Endothelial cell of umbilical vein (primary cell): Measurements from ENCODE around the gene TMEM120B. TPM values are rescaled to one million over a fixed set of nuclear protein-coding genes. Genes with fewer than 3 reads are reported as not detected.
"Not testable (repeated sequence)": the region's sequence is repeated elsewhere in the genome, so short reads cannot be mapped to it uniquely, and the experiment has no call there.

Source experiments
- BruUV-seq: library from RNA; stranded (reverse); fragments of 400-500 nt; replicated peaks from 2 replicates; lab custom pipeline; 2021; lab: Mats Ljungman, UMichigan
- CTCF ChIA-PET: fragments of 300-600, 350-600 bp; sonication (Branson Sonifier 250); formaldehyde crosslinking; loops from one replicate; lab custom pipeline; 2021; ENCODE audit warnings: antibody characterized with exemption, inconsistent platforms; lab: Charles Lee
- POLR2A ChIA-PET: fragments of 300-600, 350-600 bp; sonication (Branson Sonifier 250); formaldehyde crosslinking; loops from one replicate; lab custom pipeline; 2021; ENCODE audit warnings: antibody characterized with exemption, inconsistent platforms; lab: Charles Lee
- DNase-seq: peaks from one replicate; pipeline ENCODE4 v3.0.0-alpha.2; 2011; ENCODE audit warnings: low read depth, low spot score
- FAIRE-seq: peaks from 2 replicates; lab custom pipeline; 2011; peaks lifted over from hg19 to GRCh38; lab: Jason Lieb, UNC
- H2AFZ ChIP-seq: 2 replicates; pipeline ENCODE4 v1.6.0; 2012; ENCODE audit warnings: low read depth, low read length, control low read depth, inconsistent platforms
- H3K27ac ChIP-seq: 2 replicates; pipeline ENCODE4 v1.5.1; 2011; ENCODE audit warnings: low read depth, mild to moderate bottlenecking, control low read depth, low read length, moderate library complexity; ENCODE audit not compliant: insufficient read depth
- H3K27me3 ChIP-seq, 2 experiments: 2 replicates each; pipeline versions ENCODE4 v1.6.0 to v1.6.1; 2011; ENCODE audit warnings: low read length in 2 of 2, mixed read lengths in 1 of 2; ENCODE audit not compliant: control insufficient read depth in 2 of 2, insufficient read depth in 2 of 2
- H3K36me3 ChIP-seq, 2 experiments: 2 replicates in 1 of 2; 3 replicates in 1 of 2; pipeline ENCODE4 v1.5.1; 2011; ENCODE audit warnings: low read length in 2 of 2, mild to moderate bottlenecking in 1 of 2, moderate library complexity in 1 of 2; ENCODE audit not compliant: control insufficient read depth in 2 of 2, insufficient read depth in 2 of 2; ENCODE audit errors: extremely low read depth in 1 of 2
- H3K4me1 ChIP-seq: 3 replicates; pipeline ENCODE4 v1.5.1; 2011; ENCODE audit warnings: mild to moderate bottlenecking, low read length; ENCODE audit not compliant: control insufficient read depth, insufficient read depth; ENCODE audit errors: extremely low read depth
- H3K4me2 ChIP-seq: 2 replicates; pipeline ENCODE4 v1.6.1; 2011; ENCODE audit warnings: low read length, control low read depth, mixed read lengths; ENCODE audit not compliant: insufficient read depth
- H3K4me3 ChIP-seq, 3 experiments: fragments of 200-600 bp in 1 of 3; sonication (generic), shearing (Covaris generic) in 1 of 3; replicated peaks in 1 of 3; 2 replicates each; pipeline ENCODE4 v1.5.1; 2011 to 2016; ENCODE audit warnings: control low read depth in 3 of 3, low read length in 3 of 3, mild to moderate bottlenecking in 2 of 3, inconsistent platforms in 1 of 3, low read depth in 1 of 3, moderate library complexity in 1 of 3; ENCODE audit not compliant: insufficient read depth in 1 of 3
- H3K79me2 ChIP-seq: 2 replicates; pipeline ENCODE4 v1.6.0; 2012; ENCODE audit warnings: low read length, inconsistent platforms; ENCODE audit not compliant: control insufficient read depth, insufficient read depth
- H3K9ac ChIP-seq: replicated peaks from 2 replicates; pipeline ENCODE3; 2011; ENCODE audit warnings: low read length, control low read depth; ENCODE audit not compliant: insufficient read depth; ENCODE audit errors: extremely low read depth
- H3K9me1 ChIP-seq: replicated peaks from 3 replicates; pipeline ENCODE4 v1.6.0; 2011; ENCODE audit warnings: mild to moderate bottlenecking, low read length; ENCODE audit not compliant: control insufficient read depth, insufficient read depth; ENCODE audit errors: extremely low read depth
- H3K9me3 ChIP-seq: replicated peaks from 2 replicates; pipeline ENCODE4 v1.5.1; 2012; ENCODE audit warnings: low read length, inconsistent platforms; ENCODE audit not compliant: control insufficient read depth, insufficient read depth
- H4K20me1 ChIP-seq: replicated peaks from 2 replicates; pipeline ENCODE3; 2011; ENCODE audit warnings: mild to moderate bottlenecking, low read length; ENCODE audit not compliant: control insufficient read depth, insufficient read depth; ENCODE audit errors: extremely low read depth
- GATA2 ChIP-seq: IDR thresholded peaks from 2 replicates; pipeline ENCODE4 v1.7.0; 2011; ENCODE audit warnings: low read depth, mild to moderate bottlenecking, moderate library complexity, mixed read lengths, low read length; ENCODE audit not compliant: insufficient read length, insufficient read depth
- dilution Hi-C: fragments of 300-500 bp; cut with MboI; formaldehyde crosslinking; loops from one replicate; pipeline ENCODE4 v1.15.0; 2019; ENCODE audit warnings: low sequenced_read_pairs; ENCODE audit not compliant: extremely low pct_ligation_motif_present
- intact Hi-C: fragments of 100-400 bp; cut with micrococcal nuclease; formaldehyde crosslinking; loops from one replicate; pipeline ENCODE4 v1.10.0; 2022
- polyA plus RNA-seq, 4 experiments: library from polyadenylated mRNA; depleted of rRNA in 3 of 4; stranded (reverse) in 3 of 4; unstranded in 1 of 4; fragments of >200 nt; gene quantifications; 2 replicates each; pipeline versions ENCODE4 v1.2.1 to v1.2.3, GENCODE V29; 2011 to 2012; ENCODE audit warnings: missing spikeins in 1 of 4
- total RNA-seq: library from RNA; stranded (reverse); gene quantifications from 2 replicates; pipeline ENCODE4 v1.2.3, GENCODE V29; 2021
- TF ChIP-seq, protein P1 (sequence below), 2 donors: IDR thresholded peaks; 1 replicate in 1 of 2; 2 replicates in 1 of 2; pipeline ENCODE4 v1.5.1; 2011; ENCODE audit warnings: low read length in 2 of 2, mild to moderate bottlenecking in 2 of 2, moderate library complexity in 2 of 2, control low read depth in 1 of 2, inconsistent platforms in 1 of 2, low read depth in 1 of 2; ENCODE audit not compliant: insufficient read depth in 1 of 2; ENCODE audit errors: extremely low read depth in 1 of 2

The TMEM120B gene
- total and polyA plus RNA-seq, 2 donors (not counting 3 experiments of a cell fraction or from before 2014, with no cell fraction given): 10.4 to 12.8 TPM

GRCh38 chr12:121697093-121697698 lies 15.4 kb upstream of the TMEM120B start:
- Histone ChIP-seq H3K9ac (no peak overlapping the region), H4K20me1 (no peaks in the 10 kb centered on the region), H3K79me2 (no peaks in the 10 kb centered on the region), H3K27me3 (peaks cover under 1 to 3% of the 10 kb centered on the region in 2 experiments), H3K9me1 (no peaks in the 10 kb centered on the region), H3K36me3 (no peaks in the 10 kb centered on the region), H2AFZ (no peak overlapping the region), H3K9me3 (no peaks in the 10 kb centered on the region), H3K4me1 (no peaks in the 10 kb centered on the region), H3K27ac (no peak overlapping the region), H3K4me2 (no peak overlapping the region), H3K4me3 (no peak overlapping the region)
- POLR2A ChIA-PET: interaction anchor here (0.7 kb wide), 1 partner anchor 92 kb away, joined by 3 read pairs; no protein-coding TSS in a partner anchor
- DNase-seq: peak; percentile 62
- intact Hi-C loops (loop anchor here (1.0 kb wide), 4 partner anchors 76 to 192 kb away; no protein-coding TSS in a partner anchor), dilution Hi-C loops (no loop called here)
- TF ChIP-seq, protein P1, sequence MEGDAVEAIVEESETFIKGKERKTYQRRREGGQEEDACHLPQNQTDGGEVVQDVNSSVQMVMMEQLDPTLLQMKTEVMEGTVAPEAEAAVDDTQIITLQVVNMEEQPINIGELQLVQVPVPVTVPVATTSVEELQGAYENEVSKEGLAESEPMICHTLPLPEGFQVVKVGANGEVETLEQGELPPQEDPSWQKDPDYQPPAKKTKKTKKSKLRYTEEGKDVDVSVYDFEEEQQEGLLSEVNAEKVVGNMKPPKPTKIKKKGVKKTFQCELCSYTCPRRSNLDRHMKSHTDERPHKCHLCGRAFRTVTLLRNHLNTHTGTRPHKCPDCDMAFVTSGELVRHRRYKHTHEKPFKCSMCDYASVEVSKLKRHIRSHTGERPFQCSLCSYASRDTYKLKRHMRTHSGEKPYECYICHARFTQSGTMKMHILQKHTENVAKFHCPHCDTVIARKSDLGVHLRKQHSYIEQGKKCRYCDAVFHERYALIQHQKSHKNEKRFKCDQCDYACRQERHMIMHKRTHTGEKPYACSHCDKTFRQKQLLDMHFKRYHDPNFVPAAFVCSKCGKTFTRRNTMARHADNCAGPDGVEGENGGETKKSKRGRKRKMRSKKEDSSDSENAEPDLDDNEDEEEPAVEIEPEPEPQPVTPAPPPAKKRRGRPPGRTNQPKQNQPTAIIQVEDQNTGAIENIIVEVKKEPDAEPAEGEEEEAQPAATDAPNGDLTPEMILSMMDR (IDR thresholded peaks at IDR 0.05; ENCODE audit: extremely low read depth in 1 of 2, insufficient read depth in 1 of 2, low read depth in 1 of 2, low read length in 2 of 2): peak in 1 of 2 donors; percentile 19
- TF ChIP-seq GATA2: no peak
- no TSS peak for BruUV-seq
- peak; percentile 72 for FAIRE-seq
- CTCF ChIA-PET: interaction anchor here (1.0 to 5.4 kb wide), 5 partner anchors 76 to 145 kb away, joined by 3 to 33 read pairs (median 14); partner anchors contain the start of gene RHOF

DNA sequence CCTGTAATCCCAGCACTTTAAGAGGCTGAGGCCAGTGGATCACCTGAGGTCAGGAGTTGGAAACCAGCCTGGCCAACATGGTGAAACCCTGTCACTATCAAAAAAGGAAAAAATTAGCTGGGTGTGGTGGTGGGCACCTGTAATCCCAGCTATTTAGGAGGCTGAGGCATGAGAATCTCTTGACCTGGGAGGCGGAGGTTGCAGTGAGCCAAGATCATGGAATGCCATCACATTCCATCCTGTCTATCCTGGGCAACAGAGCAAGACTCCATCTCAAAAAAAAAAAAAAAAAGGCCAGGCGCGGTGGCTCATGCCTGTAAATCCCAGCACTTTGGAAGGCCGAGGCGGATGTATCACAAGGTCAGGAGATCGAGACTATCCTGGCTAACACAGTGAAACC lies 14.7 kb upstream of the TMEM120B start:
- DNase-seq, dilution Hi-C loops, H4K20me1 ChIP-seq, H2AFZ ChIP-seq, H3K27ac ChIP-seq, H3K79me2 ChIP-seq, H3K36me3 ChIP-seq, FAIRE-seq, H3K9me1 ChIP-seq, BruUV-seq, H3K9me3 ChIP-seq, H3K4me1 ChIP-seq, POLR2A ChIA-PET, H3K9ac ChIP-seq, H3K4me2 ChIP-seq, H3K27me3 ChIP-seq, H3K4me3 ChIP-seq: not testable (repeated sequence)
- intact Hi-C loops: loop anchor here (1.0 kb wide), 4 partner anchors 75 to 191 kb away; no protein-coding TSS in a partner anchor
- CTCF ChIA-PET: interaction anchor here (0.9 to 5.4 kb wide), 4 partner anchors 63 to 114 kb away, joined by 4 to 33 read pairs (median 10); partner anchors contain the start of gene RHOF
